ENCODE data around the gene LIN37. TPM values are rescaled to one million over a fixed set of nuclear protein-coding genes. Genes with fewer than 3 reads are reported as not detected.
"Not testable (repeated sequence)": the region's sequence is repeated elsewhere in the genome, so short reads cannot be mapped to it uniquely, and the experiment has no call there.

LIN37 gene
- total RNA-seq, 1 donor, result 13.8 TPM

- no peak overlapping the region for H3K4me3 ChIP-seq (ENCODE audit: low read depth, low read length)
- no peak for TF ChIP-seq CTCF (IDR thresholded peaks at IDR 0.05; ENCODE audit: insufficient read depth, low read depth, low read length)
- no peak for DNase-seq (ENCODE audit: low read depth)
Observed at GRCh38 chr19:35792312-35792711, 43.9 kb downstream of the LIN37 start.

- H3K4me3 ChIP-seq (ENCODE audit: low read depth, low read length), result no peak overlapping the region
- no peak for TF ChIP-seq CTCF (IDR thresholded peaks at IDR 0.05; ENCODE audit: insufficient read depth, low read depth, low read length)
- no peak for DNase-seq (ENCODE audit: low read depth)
Observed at GRCh38 chr19:35792888-35793287, 44.5 kb downstream of the LIN37 start.

GRCh38 chr19:35793381-35794165, 45.2 kb downstream of the LIN37 start:
- DNase-seq (ENCODE audit: low read depth), result no peak
- no peak for TF ChIP-seq CTCF (IDR thresholded peaks at IDR 0.05; ENCODE audit: insufficient read depth, low read depth, low read length)
- no peak overlapping the region for H3K4me3 ChIP-seq (ENCODE audit: low read depth, low read length)

GRCh38 chr19:35795564-35795963, 47.2 kb downstream of the LIN37 start:
- DNase-seq (ENCODE audit: low read depth); H3K4me3 ChIP-seq (ENCODE audit: low read depth, low read length): not testable (repeated sequence)

- no peak for DNase-seq (ENCODE audit: low read depth)
- TF ChIP-seq CTCF (IDR thresholded peaks at IDR 0.05; ENCODE audit: insufficient read depth, low read depth, low read length), result no peak
- no peak overlapping the region for H3K4me3 ChIP-seq (ENCODE audit: low read depth, low read length)
Observed at GRCh38 chr19:35796645-35797542, 48.5 kb downstream of the LIN37 start.

- no peak overlapping the region for H3K4me3 ChIP-seq (ENCODE audit: low read depth, low read length)
- TF ChIP-seq CTCF (IDR thresholded peaks at IDR 0.05; ENCODE audit: insufficient read depth, low read depth, low read length), result no peak
- DNase-seq (ENCODE audit: low read depth), result no peak
Observed at GRCh38 chr19:35797663-35798062, 49.3 kb downstream of the LIN37 start.

GRCh38 chr19:35801828-35802227, 53.5 kb downstream of the LIN37 start:
- no peak for DNase-seq (ENCODE audit: low read depth)
- no peak for TF ChIP-seq CTCF (IDR thresholded peaks at IDR 0.05; ENCODE audit: insufficient read depth, low read depth, low read length)
- H3K4me3 ChIP-seq (ENCODE audit: low read depth, low read length), result no peak overlapping the region
